Ectodermal cell (in vitro differentiated cells): ENCODE data around the gene BEST1.

Experiments used
- H3K27ac ChIP-seq: 2 replicates; pipeline ENCODE4 v1.7.0; 2013; ENCODE audit warnings: mild to moderate bottlenecking, low read depth, low read length; ENCODE audit not compliant: insufficient read depth, poor library complexity, severe bottlenecking
- H3K27me3 ChIP-seq: 2 replicates; pipeline ENCODE4 v1.7.0; 2013; ENCODE audit warnings: mild to moderate bottlenecking, low read length; ENCODE audit not compliant: insufficient read depth, control insufficient read depth, poor library complexity, severe bottlenecking
- H3K36me3 ChIP-seq: one replicate; pipeline ENCODE4 v1.7.0; 2013; ENCODE audit warnings: low read length; ENCODE audit not compliant: control insufficient read depth, insufficient read depth
- H3K4me1 ChIP-seq: one replicate; pipeline ENCODE4 v1.7.0; 2013; ENCODE audit warnings: low read length; ENCODE audit not compliant: control insufficient read depth, insufficient read depth
- H3K4me3 ChIP-seq: 2 replicates; pipeline ENCODE4 v1.7.0; 2013; ENCODE audit warnings: low read depth, low read length, control low read depth; ENCODE audit not compliant: insufficient read depth
- H3K9me3 ChIP-seq: 2 replicates; pipeline ENCODE4 v1.7.0; 2013; ENCODE audit warnings: mild to moderate bottlenecking, low read length, moderate library complexity; ENCODE audit not compliant: control insufficient read depth
- WGBS, 2 experiments: methylation state at CpG; one replicate each; pipeline ENCODE4 v1.1.7; 2013; ENCODE audit warnings: missing lambda C conversion rate in 2 of 2; 5-methylcytosine and 5-hydroxymethylcytosine counted together

BEST1 gene

GRCh38 chr11:61976813-61977475 lies 26.8 kb downstream of the BEST1 start:
- peaks cover 9% of the 10 kb centered on the region for H3K4me1 ChIP-seq
- H3K9me3 ChIP-seq: no peaks in the 10 kb centered on the region
- no peak overlapping the region for H3K27ac ChIP-seq
- no peaks in the 10 kb centered on the region for H3K27me3 ChIP-seq
- H3K36me3 ChIP-seq: no peaks in the 10 kb centered on the region
- H3K4me3 ChIP-seq: no peak overlapping the region
- 81% methylated on average over 7 of the region's 7 CpGs for WGBS, 2 experiments

- Histone ChIP-seq H3K4me3 (no peak overlapping the region), H3K27ac (no peak overlapping the region), H3K36me3 (no peaks in the 10 kb centered on the region), H3K9me3 (no peaks in the 10 kb centered on the region), H3K27me3 (no peaks in the 10 kb centered on the region), H3K4me1 (no peaks in the 10 kb centered on the region)
- WGBS, 2 experiments: 92 to 93% methylated on average over 17 of the region's 17 CpGs
These were observed 28.8 kb downstream of the BEST1 start for GRCh38 chr11:61978703-61979661.

- no peaks in the 10 kb centered on the region for H3K9me3 ChIP-seq
- no peaks in the 10 kb centered on the region for H3K4me1 ChIP-seq
- H3K4me3 ChIP-seq: no peak overlapping the region
- no peak overlapping the region for H3K27ac ChIP-seq
- H3K36me3 ChIP-seq: no peaks in the 10 kb centered on the region
- WGBS, 2 experiments: 85 to 87% methylated on average over 9 to 10 of the region's 10 CpGs
- no peaks in the 10 kb centered on the region for H3K27me3 ChIP-seq
These were observed 30.8 kb downstream of the BEST1 start for GRCh38 chr11:61980783-61981541.

DNA sequence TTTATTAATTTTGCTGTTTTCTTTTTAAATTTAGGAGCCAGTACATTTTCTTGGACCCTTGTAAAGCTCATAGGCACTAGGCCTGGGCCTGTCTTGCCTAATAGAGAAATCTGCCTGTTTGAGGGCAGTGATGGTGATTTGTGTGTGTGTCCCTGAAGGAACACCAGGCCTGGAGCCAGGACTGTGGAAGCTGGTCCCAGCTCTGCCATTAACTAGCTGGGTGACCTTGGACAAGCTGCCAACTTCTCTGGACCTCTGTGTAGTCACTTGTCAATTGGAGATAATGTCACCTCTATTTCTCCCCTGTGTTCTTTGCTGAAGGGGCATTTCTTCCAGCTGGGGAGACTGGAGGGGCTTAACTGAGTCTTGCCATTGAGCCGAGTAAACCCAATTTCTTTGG lies 33.3 kb downstream of the BEST1 start:
- Histone ChIP-seq H3K27ac (no peak overlapping the region), H3K4me1 (no peaks in the 10 kb centered on the region), H3K9me3 (no peaks in the 10 kb centered on the region), H3K36me3 (no peaks in the 10 kb centered on the region), H3K4me3 (no peak overlapping the region), H3K27me3 (no peaks in the 10 kb centered on the region)
- WGBS, 2 experiments: 90 to 93% methylated on average over 1 of the region's 1 CpG

DNA sequence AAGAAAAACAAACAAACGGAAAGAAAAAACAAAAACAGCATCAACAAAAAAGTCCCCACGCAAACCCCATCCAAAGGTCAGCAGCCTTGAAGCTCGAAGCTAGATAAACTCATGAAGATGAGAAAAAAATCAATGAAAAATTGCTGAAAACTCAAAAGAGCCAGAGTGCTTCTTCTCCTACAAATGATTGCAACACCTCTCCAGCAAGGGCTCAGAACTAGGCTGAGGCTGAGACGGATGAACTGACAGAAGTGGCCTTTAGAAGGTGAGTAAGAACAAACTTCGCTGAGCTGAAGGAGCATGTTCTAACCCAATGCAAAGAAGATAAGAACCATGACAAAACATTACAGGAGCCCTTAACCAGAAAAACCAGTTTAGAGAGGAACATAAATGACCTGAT lies 35.7 kb downstream of the BEST1 start:
- Histone ChIP-seq H3K4me3 (no peak overlapping the region), H3K27ac (no peak overlapping the region)
- WGBS, 2 experiments: 93 to 94% methylated on average over 5 of the region's 5 CpGs

DNA sequence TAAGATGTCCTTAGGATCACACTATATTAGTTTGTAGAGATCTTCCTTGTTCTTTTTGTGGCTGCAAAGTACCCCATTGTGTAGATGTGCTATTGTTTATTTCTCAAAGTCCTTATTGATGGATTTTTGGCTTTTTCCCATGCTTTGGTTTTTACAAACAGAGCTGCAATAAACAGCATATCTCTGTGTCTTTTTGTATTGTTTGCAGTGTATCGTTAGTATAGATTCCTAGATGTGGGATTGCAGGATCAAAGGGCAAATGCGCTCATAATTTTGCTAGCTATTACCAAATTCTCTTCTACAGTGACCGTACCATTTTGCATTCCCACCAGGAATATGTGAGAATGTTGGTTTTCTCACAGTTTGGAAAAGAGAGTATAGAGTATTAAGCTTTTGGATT lies 44.8 kb downstream of the BEST1 start:
- Histone ChIP-seq H3K27me3 (no peaks in the 10 kb centered on the region), H3K9me3 (no peaks in the 10 kb centered on the region), H3K4me1 (peaks cover 4% of the 10 kb centered on the region), H3K4me3 (no peak overlapping the region), H3K36me3 (no peaks in the 10 kb centered on the region), H3K27ac (no peak overlapping the region)
- 89 to 95% methylated on average over 3 of the region's 3 CpGs for WGBS, 2 experiments

More for the DNA sequence above, 35.7 kb downstream of the BEST1 start:
- H3K27me3 ChIP-seq: no peaks in the 10 kb centered on the region
- H3K9me3 ChIP-seq: no peaks in the 10 kb centered on the region
- H3K4me1 ChIP-seq: no peaks in the 10 kb centered on the region
- no peaks in the 10 kb centered on the region for H3K36me3 ChIP-seq

DNA sequence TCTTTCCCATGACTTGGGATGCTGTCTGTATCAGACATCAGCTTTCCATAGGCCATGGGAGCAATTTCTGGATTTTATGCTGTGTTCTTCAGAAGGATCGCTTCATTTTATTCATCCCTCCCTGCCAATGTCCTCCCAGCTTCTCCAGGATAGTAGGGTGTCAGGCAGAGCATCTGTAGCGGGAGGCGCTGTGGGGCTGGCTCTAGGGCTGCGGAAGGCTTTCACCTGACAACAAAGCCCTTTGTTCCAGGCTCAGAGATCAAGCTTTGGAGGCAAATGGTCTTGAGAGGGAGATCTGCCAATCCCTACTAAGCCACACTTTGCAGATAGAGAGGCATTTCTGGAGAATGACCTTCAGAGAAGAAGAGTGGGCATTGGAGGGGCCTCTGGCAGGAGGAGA lies 46.8 kb downstream of the BEST1 start:
- WGBS, 2 experiments: 72 to 77% methylated on average over 4 of the region's 4 CpGs
- peaks cover 4% of the 10 kb centered on the region for H3K4me1 ChIP-seq
- no peaks in the 10 kb centered on the region for H3K9me3 ChIP-seq
- H3K36me3 ChIP-seq: no peaks in the 10 kb centered on the region
- H3K27me3 ChIP-seq: no peaks in the 10 kb centered on the region
- H3K4me3 ChIP-seq: no peak overlapping the region
- H3K27ac ChIP-seq: no peak overlapping the region

DNA sequence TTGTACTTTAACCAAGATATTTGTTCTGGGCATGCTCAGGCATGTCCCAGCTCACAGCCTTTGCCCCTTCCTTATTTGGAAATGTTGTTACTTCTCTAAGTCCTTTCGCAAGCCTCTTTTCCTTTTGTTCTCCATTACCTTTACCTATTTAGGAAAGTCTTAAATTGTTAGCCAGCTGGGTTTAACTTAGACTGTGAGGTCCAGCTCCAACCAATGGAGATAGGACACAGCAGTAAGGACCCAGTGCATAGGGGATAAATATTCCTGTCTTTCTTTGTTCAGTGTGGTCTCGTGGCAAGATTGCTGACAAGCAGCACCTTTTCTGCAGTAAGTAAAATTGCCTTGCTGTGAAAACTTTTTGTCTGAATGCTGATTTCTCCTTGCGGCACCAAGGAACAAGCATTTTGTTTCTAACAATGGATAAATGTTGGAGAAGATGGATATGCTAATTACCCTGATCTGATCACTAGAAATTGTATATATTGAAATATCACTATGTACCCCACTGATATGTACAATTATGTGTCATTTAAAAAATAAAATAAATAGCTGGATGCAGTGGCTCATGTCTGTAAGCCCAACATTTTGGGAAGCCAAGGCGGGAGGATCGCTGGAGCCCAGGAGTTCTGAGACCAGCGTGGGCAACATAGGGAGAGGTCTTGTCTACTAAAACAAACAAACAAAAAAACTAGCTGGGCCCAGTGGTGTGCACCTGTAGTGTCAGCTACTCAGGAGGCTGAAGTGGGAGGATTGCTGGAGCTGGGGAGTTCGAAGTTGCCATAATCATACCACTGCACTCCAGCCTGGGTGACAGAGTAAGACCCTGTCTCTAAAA lies 49.2 kb downstream of the BEST1 start:
- no peak overlapping the region for H3K27ac ChIP-seq
- H3K4me3 ChIP-seq: no peak overlapping the region
- no peaks in the 10 kb centered on the region for H3K9me3 ChIP-seq
- H3K27me3 ChIP-seq: no peaks in the 10 kb centered on the region
- no peaks in the 10 kb centered on the region for H3K36me3 ChIP-seq
- WGBS, 2 experiments: 92 to 96% methylated on average over 6 to 7 of the region's 7 CpGs
- H3K4me1 ChIP-seq: peaks cover 4% of the 10 kb centered on the region

GRCh38 chr11:62000539-62001446 lies 50.6 kb downstream of the BEST1 start:
- no peaks in the 10 kb centered on the region for H3K27me3 ChIP-seq
- peaks cover 4% of the 10 kb centered on the region for H3K4me1 ChIP-seq
- H3K4me3 ChIP-seq: no peak overlapping the region
- H3K9me3 ChIP-seq: no peaks in the 10 kb centered on the region
- 93 to 94% methylated on average over 23 of the region's 23 CpGs for WGBS, 2 experiments
- H3K27ac ChIP-seq: no peak overlapping the region
- no peaks in the 10 kb centered on the region for H3K36me3 ChIP-seq
